Ecto neural progenitor cell (in vitro differentiated cells): ENCODE data around the gene CNBP.
A peak's percentile ranks its signal among the peaks of the same experiment; 100 is the strongest.
"Not testable (repeated sequence)": the region's sequence is repeated elsewhere in the genome, so short reads cannot be mapped to it uniquely, and the experiment has no call there.

ENCODE experiments used
- DNase-seq: peaks from one replicate; pipeline ENCODE4 v3.0.0-alpha.2; 2018; ENCODE audit warnings: low spot score

The CNBP gene

DNA sequence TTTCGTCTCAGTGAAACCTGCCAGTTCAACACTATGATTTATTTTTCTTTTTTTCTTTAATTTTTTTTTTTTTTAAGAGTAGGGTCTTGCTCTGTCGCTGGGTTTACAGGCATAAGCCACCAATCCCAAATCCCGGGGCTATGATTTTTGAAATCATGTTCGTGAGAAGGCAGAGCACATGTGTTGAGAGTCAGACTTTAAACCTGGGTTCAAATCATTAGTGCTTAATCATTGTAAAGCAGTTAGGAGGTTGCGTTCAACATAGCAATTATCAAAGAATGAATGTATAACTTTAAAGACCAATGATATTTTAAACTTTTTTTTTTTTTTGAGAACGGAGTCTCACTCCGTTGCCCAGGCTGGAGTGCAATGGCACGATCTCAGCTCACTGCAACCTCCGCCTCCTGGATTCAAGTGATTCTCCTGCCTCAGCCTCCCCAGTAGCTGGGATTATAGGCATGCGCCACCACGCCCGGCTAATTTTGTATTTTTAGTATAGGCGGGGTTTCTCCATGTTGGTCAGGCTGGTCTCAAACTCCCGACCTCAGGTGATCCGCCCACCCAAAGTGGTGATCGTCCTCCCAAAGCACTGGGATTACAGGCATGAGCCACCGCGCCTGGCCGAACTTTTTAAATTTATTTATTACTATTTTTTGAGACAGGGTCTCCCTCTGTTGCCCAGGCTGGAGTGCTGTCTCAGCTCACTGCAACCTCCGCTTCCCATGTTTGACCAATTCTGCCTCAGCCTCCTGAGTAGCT lies 1.3 kb upstream of the CNBP start:
- DNase-seq, result not testable (repeated sequence)

DNA sequence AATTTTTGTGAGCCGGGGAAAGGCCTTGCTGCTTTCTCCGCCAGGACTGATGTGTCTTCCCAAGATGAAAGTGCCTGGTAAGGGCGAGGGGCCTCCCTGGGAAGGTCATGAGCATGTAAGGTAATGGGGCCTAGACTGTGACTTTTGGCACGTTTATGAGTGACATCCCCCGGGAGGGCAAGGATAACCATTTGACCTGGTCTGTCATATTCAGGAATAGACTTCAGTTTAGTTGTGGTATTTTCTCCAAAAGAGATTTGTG lies 631 bp upstream of the CNBP start:
- DNase-seq, result no peak

DNA sequence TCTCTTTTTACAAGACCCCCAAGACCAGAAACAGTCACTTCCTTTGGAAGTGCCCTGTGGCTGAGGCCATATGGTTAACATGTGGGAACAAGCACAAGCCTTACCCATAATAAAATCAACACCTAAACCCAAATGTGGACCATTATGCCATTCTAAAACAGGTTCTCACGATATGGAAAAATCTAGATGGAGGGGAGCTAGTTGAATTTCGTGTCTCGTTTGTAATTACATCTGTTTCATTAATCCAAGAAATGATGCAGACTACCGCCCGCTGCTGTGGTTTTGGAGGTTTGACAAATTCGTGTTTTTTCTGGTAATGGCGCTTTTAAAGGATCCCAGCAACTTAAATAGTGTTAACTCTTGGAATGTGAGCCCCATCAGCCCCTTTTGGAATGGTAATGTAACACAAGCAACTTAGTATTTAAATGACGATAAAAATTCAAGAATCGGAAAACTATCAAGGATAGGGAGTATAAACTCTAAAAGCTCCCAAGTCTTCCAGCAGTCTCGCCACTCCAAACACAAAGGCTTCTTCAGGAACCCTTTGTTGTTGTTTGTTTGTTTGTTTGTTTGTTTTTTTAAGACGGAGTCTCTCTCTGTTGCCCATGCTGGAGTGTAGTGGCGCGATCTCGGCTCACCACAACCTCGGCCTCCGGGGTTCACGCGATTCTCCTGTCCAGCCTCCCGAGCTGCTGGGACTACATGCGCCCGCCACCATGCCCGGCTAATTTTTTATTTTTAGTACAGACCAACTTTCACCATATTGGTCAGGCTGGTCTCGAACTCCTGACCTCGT lies 1.1 kb downstream of the CNBP start:
- DNase-seq, result no peak

DNA sequence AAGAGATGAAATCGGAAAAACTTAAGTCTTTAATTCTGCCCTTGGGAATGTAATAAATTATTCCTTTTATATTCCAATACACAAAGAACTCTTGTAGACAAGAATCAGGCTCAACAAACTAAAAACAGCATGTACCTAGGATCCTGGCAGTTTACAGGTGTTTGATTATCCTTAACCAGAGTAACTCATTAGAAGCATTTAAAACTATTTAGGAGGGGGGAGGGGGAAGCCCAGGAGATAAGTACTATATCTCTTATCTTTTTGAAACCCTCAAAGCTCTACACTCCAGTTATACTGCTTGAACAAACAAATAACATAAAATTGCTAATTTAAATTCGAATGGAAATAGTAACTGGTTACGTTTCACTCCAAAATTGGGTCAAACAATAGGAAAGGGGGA lies 1.9 kb downstream of the CNBP start:
- no peak for DNase-seq

DNA sequence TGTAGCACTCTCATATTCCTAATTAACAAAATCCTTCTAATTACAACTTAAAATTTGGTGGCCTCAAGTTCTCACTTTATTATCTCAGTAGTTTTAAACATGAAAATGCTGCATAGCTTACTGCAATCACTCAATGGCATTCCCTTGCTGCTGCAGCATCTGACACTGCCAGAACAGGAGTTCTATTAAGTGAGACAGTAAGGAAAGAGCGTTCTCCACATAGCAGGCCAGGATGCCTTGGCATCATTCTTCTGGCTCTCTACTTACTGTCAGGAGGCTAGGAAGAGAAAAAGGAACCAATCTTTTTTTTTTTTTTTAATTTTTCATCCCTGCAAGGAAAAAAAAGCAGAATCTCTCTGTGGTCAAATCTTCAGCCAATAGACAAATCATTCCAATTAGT lies 3.2 kb downstream of the CNBP start:
- no peak for DNase-seq

DNA sequence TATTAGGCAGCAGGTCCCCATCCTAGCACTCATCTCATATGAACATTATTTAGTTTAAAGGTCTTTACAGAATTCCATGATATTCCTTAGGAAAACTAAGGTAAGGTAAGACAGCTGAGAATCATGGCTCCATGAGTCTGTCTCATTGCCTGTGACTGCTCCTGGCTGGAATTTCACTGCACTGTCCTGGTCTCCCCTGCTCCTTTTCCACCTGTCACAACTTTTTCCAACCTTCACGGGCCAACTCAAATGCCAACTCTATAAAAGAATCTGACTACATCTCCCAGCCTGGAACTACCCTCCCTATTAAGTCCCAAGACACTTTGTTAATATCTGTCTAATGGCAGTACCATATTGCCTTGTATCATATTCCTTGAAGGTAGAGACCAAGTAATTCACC lies 7.6 kb downstream of the CNBP start:
- DNase-seq, result no peak

DNA sequence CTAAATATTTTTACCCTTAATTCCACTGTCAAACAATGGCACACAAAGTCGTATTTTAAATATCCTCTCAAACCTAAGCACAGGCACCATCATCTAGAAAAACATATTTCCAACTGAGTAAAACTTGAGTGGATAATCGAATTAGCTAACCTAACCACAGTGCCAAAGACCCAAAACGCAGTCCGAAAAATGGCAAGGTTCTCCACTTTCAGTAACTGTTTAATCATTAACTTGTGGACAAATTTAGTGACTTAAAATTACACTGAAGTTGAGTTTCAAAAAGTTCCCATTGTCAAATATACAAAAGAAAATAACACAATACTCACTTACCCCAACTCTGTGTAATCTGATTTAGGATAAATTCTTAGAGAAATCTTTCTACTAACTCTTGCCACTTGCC lies 10.0 kb downstream of the CNBP start:
- no peak for DNase-seq

DNA sequence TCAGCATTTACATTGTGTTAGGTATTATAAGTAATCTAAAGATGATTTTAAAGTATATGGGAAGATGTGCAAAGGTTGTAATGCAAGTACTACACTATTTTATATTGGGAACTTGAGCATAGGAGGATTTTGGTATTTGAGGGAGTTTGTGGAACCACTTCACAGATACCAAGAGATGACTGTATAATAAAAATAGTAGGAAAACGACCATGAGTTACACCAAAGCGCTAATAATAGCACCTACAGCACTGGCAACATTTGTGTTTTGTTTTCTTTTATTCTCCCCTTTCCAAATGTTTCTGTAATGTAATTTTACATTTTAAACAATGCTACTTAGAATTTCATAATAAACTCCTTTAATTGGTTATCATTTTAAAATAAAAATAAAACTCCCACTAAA lies 10.5 kb downstream of the CNBP start:
- no peak for DNase-seq

DNA sequence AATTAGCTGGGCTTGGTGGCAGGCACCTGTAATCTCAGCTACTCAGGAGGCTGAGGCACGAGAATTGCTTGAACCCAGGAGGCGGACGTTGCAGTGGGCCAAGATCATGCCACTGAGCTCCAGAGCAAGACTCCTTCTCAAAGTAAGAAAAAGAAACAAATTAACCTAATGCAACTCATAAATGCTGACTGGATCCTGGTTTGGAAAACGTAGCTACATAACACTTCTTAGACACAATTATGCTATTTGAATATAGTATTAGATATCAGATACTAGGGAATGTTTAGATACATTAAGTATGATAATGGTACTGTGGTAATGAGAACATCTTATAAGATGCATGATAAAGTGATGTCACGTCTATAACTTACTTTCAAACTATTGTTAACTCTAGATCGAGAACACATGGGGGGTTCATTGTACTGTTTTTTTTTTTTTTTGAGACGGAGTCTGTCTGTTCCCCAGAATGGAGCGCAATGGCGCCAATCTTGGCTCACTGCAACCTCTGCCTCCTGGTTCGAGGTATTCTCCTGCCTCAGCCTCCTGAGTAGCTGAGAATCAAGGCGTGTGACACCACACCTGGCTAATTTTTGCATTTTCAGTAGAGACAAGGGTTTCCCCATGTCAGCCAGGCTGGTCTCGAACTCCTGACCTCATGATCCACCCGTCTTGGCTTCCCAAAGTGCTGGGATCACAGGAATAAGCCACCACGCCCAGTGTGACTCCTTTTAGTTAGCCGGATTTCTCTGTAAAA lies 16.9 kb downstream of the CNBP start:
- no peak for DNase-seq

DNA sequence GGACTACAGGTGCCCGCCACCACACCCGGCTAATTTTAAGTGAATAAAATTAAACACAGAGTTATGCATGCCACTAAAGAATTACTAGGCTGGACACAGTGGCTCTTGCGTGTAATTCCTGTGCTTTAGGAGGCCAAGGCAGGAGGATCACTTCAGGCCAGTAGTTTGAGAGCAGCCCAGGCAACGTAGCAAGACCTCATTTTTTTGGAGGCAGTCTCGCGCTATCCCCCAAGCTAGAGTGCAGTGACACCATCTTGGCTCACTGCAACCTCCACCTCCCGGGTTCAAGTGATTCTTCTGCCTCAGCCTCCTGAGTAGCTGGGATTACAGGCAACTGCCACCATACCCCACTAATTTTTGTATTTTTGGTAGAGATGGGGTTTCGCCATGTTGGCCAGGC lies 18.1 kb downstream of the CNBP start:
- not testable (repeated sequence) for DNase-seq

DNA sequence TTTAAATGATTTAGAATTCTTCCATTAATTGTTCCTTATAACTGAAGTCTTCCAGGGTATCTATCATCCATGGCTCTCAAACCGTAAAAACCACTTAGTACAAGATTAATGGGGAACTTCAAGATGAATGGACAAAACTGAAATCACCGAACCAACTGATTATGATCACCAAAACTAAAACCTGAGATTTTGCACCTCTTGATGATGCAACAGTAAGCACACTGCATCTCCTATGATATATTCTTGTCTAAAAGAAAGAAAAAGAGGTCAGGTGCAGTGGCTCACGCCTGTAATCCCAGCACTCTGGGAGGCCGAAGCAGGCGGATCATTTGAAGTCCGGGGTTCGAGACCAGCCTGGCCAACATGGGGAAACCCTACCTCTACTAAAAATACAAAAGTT lies 19.2 kb downstream of the CNBP start:
- DNase-seq, result no peak

DNA sequence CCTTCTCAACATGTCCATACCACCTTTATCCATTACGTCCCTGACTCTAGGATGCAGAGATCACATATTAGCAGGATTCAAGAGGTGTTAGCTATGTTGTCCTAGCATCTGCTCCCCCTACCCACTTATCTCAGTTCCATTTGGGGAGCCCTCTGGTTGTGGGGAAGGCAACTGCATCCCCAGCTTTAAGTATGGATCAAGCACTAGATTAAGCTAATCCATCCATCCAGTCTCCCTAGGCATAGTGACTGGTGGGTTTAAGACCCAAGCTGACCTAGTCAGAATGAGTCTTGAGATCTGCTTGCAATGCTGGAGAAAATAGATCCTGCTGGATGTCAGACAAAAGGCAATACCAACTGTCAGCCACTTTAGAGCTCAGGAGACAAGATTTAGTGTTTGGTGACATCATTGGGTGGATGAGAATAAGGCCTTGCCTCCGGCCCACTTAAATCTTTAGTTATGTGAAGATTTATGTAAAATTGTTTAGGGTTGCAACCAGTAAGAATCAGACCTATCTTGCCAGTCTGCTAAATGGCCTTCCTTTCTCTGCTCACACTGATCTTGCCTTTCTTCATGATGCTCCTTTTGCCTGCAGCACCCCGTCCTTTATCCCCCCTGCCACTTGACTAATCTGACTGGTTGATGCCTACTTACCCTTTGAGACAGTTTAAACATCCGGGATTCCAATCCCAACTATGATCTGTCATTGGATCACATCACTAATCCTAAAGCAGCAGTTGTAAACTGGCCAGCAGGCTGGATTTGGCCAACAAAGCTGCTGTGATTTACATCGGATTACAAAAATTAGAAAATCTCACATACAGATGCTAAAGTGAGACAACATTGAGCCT lies 20.7 kb downstream of the CNBP start:
- DNase-seq, result no peak

DNA sequence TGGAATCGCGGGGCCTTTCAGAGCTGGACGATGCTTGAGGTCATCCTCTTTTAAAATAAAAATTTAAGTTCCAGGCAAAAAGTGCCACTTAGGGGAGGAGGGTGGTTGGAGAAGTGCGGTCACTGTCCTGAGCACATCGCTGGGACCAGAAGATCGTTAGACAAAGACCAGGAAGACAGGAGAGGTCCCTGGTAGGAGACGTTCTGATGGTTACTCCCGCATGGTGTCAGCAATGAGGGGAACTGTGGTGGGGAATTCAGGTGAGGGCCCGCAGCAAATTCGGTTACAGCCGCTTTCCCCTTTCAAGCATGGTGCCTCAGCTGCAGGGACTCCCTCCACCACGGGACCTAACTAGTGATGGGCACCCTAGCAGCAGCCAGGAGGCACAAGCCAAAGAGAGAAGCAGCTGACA lies 21.8 kb downstream of the CNBP start:
- peak; percentile 49 for DNase-seq

DNA sequence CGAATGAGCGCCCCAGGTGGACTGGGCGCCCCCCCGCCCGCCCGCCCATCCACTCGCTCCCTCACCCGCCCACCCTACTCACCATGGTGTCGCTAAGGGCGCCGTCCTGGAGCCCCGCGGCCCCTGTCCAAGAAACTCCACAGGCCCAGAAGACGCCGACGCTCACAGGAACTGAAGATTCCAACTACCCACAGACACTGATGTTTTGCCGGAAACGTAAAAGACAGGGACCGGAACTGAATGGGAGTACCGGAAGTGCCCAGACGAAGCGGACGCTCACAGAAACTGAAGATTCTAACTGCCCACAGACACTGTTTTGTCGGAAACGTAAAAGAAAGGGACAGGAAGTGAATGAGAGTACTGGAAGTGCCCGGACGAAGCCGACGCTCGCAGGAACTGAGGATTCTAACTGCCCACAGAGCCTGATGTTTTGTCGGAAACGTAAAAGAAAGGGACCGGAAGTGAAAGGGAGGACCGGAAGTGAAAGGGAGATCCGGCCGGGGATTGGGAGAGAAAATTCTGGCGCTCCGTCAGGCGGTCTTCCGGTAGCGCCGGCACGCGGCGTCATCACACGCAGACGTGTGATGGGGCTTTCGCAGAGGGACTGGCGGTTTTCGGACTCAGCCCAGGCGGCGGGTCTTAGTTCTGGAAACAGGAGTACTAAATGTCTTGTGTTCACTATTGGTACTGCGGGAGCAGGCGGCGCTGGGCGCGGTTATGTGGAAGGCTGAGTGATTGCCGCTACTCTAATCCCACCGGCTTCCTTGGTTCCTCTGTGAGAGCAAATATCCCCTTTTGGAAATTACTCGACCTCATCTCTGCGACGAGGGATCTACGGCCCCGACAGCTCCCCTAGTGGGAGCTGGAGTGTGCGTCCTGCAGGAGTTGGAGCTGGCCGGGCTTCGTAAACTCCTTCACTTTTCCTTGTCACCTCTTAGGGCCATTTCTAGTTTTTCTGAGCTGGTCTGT lies 22.5 kb downstream of the CNBP start, which contains the start of gene ISY1:
ISY1 (minus strand) TSS at position 173 of the 969 bp plus-strand sequence; CDS start at position 85, 88 bp downstream.
- peak; percentile 92 for DNase-seq

DNA sequence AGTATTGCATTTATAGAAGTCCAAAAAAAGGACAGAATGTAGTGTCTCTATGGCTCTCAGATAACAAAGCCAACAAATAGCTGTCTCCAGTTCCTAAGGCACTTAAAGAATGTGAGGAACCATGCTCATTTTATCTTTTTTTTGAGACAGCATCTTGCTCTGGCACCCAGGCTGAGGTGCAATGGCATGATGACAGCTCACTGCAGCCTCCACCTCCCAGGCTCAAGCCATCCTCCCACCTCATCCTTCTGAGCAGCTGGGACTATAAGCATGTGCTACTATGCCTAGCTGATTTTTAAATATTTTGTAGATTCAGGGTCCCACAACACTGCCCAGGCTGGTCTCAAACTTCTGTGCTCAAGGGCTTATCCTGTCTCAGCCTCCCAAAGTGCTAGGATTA lies 38.9 kb downstream of the CNBP start:
- no peak for DNase-seq

DNA sequence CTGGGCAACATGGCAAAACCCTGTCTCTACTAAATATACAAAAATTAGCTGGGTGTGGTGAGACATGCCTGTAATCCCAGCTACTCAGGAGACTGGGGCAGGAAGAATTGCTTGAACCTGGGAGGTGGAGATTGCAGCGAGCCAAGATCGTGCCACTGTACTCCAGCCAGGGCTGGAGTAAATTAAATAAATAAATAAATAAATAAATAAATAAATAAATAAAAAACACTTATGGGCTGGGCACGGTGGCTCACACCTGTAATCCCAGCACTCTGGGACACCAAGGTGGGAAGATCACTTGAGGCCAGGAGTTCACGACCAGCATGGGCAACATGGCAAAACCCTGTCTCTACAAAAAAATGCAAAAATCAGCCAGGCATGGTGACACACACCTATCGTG lies 42.7 kb downstream of the CNBP start:
- not testable (repeated sequence) for DNase-seq

DNA sequence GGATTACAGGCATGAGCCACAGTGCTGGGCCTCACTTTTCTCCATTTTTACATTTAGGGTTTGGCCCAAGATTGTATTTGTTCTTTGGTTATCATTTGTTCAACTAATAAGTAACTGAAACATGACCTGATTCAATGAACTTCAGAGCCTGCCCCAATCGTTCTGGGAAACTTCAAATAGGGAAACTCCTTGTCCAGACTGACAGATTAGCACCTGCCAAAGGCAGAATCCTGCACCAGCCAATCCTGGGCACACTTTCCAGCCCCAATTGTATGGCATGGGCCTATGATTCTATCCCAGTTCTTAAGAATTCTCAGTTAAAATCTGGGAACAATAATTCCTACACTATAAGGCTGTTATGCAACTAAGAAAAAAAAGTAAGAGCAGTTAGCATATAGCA lies 43.8 kb downstream of the CNBP start:
- no peak for DNase-seq

DNA sequence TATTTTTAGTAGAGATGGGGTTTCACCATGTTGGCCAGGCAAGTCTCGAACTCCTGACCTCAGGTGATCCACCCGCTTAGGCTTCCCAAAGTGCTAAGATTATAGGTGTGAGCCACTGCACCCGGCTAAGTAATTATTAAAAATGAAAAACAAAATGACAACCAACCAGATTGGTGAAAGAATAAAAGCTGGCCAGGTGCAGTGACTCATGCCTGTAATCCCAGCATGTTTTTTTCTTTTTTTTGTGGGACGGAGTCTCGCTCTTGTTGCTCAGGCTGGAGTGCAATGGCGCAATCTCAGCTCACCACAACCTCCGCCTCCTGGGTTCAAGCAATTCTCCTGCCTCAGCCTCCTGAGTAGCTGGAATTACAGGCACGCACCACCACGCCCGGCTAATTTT lies 47.4 kb downstream of the CNBP start:
- not testable (repeated sequence) for DNase-seq

DNA sequence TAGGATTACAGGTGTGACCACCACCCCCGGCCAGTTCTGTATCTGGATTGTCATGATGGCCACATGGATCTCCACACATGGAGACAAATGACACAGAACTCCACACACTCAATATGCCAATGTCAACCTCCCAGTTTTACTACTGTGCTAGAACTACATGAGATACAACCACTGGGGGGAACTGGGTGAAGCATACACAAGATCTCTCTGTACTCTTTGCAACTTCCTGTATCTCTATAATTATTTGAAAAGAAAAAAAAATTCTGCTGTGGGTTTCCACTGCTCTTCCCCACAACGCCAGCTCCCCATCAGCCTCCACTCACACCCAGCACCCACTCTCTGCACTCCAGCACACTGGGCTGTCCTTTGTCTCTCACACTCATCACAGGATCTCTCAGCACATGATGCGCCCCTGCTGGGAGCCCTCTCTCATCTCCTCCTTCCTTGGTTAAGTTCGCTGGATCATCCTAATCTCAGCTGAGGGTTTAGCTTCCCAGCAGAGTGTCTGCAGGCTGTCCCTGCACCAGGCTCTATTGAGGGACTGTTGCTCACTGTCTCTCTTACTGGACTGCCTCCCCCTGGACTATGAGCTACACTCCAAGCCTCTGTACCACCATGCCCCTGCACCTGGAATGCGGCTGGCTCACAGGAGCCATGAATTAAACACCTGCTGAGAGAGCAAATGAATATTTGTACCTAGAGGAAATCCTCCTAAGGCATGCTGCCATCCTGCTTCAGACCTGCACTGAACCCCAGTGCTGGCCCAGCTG lies 51.4 kb downstream of the CNBP start:
- no peak for DNase-seq

DNA sequence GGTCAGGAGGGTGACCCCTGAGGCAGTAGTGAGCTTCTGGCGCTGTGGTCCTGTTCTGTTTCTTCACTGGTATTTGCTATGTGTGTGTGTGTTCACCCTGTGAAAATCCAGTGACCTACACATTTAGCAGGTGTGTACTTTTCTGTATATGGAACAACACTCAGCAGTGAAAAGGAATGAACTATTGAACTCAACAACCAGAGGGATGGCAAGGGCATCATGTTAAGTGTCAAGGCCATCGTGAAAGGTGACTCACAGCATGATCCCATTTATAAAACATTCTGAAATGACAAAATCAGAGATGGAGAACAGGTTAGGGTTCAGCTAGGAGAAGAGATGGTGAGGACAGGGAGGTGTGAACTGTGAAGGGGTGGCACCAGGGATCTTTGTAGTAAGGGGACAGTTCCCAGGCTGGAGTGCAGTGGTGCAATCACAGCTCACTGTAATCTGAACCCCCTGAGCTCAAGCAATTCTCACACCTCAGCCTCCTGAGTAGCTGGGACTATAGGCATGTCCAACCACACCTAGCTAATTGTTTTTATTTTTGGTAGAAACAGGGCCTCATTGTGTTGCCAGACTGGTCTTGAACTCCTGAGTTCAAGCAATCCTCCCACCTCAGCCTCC lies 52.1 kb downstream of the CNBP start:
- no peak for DNase-seq
